Measurements from ENCODE around the gene ULK1.
A peak's percentile ranks its signal among the peaks of the same experiment; 100 is the strongest.

The ULK1 gene

GRCh38 chr12:131911851-131912477, 17.5 kb downstream of the ULK1 start:
- TF ChIP-seq ZNF692 (tag by site-specific recombination; IDR thresholded peaks at IDR 0.05) (no peak), TRIM28 (IDR thresholded peaks at IDR 0.05; ENCODE audit: borderline replicate concordance, low read length) (no peak), ZNF623 (tag by site-specific recombination; IDR thresholded peaks at IDR 0.05) (no peak), ZNF221 (tag by site-specific recombination; IDR thresholded peaks at IDR 0.05; ENCODE audit: borderline replicate concordance) (no peak), ZNF394 (tag by site-specific recombination; IDR thresholded peaks at IDR 0.05; ENCODE audit: borderline replicate concordance) (no peak), PRDM10 (tag by site-specific recombination; IDR thresholded peaks at IDR 0.05) (no peak), ZNF341 (tag by site-specific recombination; IDR thresholded peaks at IDR 0.05; ENCODE audit: low read depth) (no peak), ZNF660 (tag by site-specific recombination; IDR thresholded peaks at IDR 0.05) (no peak), ZNF664 (tag by site-specific recombination; IDR thresholded peaks at IDR 0.05) (no peak), ZNF214 (tag by site-specific recombination; IDR thresholded peaks at IDR 0.05; ENCODE audit: borderline replicate concordance) (no peak), SCRT2 (tag by site-specific recombination; IDR thresholded peaks at IDR 0.05) (no peak), ZNF138 (tag by site-specific recombination; IDR thresholded peaks at IDR 0.05; ENCODE audit: borderline replicate concordance) (no peak), ZNF132 (tag by site-specific recombination; IDR thresholded peaks at IDR 0.05; ENCODE audit: borderline replicate concordance) (no peak), ZNF791 (tag by site-specific recombination; IDR thresholded peaks at IDR 0.05) (no peak), ZNF596 (tag by site-specific recombination; IDR thresholded peaks at IDR 0.05) (no peak), ZBTB17 (tag by site-specific recombination; IDR thresholded peaks at IDR 0.05) (no peak), ZNF707 (tag by site-specific recombination; IDR thresholded peaks at IDR 0.05) (no peak), ZBTB44 (tag by site-specific recombination; IDR thresholded peaks at IDR 0.05) (no peak), ZNF776 (tag by site-specific recombination; IDR thresholded peaks at IDR 0.05; ENCODE audit: borderline replicate concordance) (no peak), REST (tag by site-specific recombination; IDR thresholded peaks at IDR 0.05) (no peak)
- Histone ChIP-seq H3K27ac (ENCODE audit: extremely low read depth, low read depth, low read length) (0 out of 2 replicates have a peak overlapping the region, but pooled peaks have one; percentile 31), H3K9me3 (ENCODE audit: control insufficient read depth, insufficient read depth, low read depth, low read length) (no peaks in the 10 kb centered on the region), H3K4me1 (ENCODE audit: control insufficient read depth, insufficient read depth, low read length) (peaks cover 5% of the 10 kb centered on the region), H3K4me3 (ENCODE audit: low read depth, low read length) (no peak overlapping the region), H3K36me3 (ENCODE audit: control insufficient read depth in 2 of 2, insufficient read depth in 1 of 2, low read length in 2 of 2) (peaks cover 0 to 90% of the 10 kb centered on the region in 2 experiments; a peak in 1 of 3 replicates)
- POLR2A ChIA-PET, result interaction anchor here (0.6 to 1.8 kb wide), 5 partner anchors 9 to 42 kb away, joined by 3 to 8 read pairs (median 4); partner anchors contain the start of gene PUS1
- CTCF ChIA-PET, result interaction anchor here (0.6 to 0.9 kb wide), 5 partner anchors 13 to 848 kb away, joined by 3 to 4 read pairs (median 3); no protein-coding TSS in a partner anchor
